ENCODE results near the gene SUV39H2.

The SUV39H2 gene

GRCh38 chr10:14878266-14879123 is at the start of gene SUV39H2:
SUV39H2 (plus strand) TSS chr10:14878866; CDS start chr10:14878889, 23 bp downstream.
- peak; percentile 100 for DNase-seq (ENCODE audit: low spot score)
- in situ Hi-C loops (cut with MboI; ENCODE audit: low sequenced_read_pairs, unreplicated experiment): no loop called here
- TF ChIP-seq, protein P1, sequence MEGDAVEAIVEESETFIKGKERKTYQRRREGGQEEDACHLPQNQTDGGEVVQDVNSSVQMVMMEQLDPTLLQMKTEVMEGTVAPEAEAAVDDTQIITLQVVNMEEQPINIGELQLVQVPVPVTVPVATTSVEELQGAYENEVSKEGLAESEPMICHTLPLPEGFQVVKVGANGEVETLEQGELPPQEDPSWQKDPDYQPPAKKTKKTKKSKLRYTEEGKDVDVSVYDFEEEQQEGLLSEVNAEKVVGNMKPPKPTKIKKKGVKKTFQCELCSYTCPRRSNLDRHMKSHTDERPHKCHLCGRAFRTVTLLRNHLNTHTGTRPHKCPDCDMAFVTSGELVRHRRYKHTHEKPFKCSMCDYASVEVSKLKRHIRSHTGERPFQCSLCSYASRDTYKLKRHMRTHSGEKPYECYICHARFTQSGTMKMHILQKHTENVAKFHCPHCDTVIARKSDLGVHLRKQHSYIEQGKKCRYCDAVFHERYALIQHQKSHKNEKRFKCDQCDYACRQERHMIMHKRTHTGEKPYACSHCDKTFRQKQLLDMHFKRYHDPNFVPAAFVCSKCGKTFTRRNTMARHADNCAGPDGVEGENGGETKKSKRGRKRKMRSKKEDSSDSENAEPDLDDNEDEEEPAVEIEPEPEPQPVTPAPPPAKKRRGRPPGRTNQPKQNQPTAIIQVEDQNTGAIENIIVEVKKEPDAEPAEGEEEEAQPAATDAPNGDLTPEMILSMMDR (IDR thresholded peaks at IDR 0.05; ENCODE audit: borderline replicate concordance, control extremely low read depth, extremely low read depth, insufficient read depth, missing control alignments): no peak

- TF ChIP-seq, protein P1 (IDR thresholded peaks at IDR 0.05; ENCODE audit: borderline replicate concordance, control extremely low read depth, extremely low read depth, insufficient read depth, missing control alignments): no peak
- in situ Hi-C loops (cut with MboI; ENCODE audit: low sequenced_read_pairs, unreplicated experiment): no loop called here
- no peak for DNase-seq (ENCODE audit: low spot score)
Observed at GRCh38 chr10:14833106-14833505, 45.6 kb upstream of the SUV39H2 start.

GRCh38 chr10:14836208-14836607 is 42.5 kb upstream of the SUV39H2 start:
- in situ Hi-C loops (cut with MboI; ENCODE audit: low sequenced_read_pairs, unreplicated experiment): no loop called here
- no peak for DNase-seq (ENCODE audit: low spot score)
- TF ChIP-seq, protein P1 (IDR thresholded peaks at IDR 0.05; ENCODE audit: borderline replicate concordance, control extremely low read depth, extremely low read depth, insufficient read depth, missing control alignments): no peak

- in situ Hi-C loops (cut with MboI; ENCODE audit: low sequenced_read_pairs, unreplicated experiment): no loop called here
- TF ChIP-seq, protein P1 (IDR thresholded peaks at IDR 0.05; ENCODE audit: borderline replicate concordance, control extremely low read depth, extremely low read depth, insufficient read depth, missing control alignments): no peak
- DNase-seq (ENCODE audit: low spot score): no peak
Observed at GRCh38 chr10:14837003-14837756, 41.5 kb upstream of the SUV39H2 start.

GRCh38 chr10:14837757-14838581 is 40.7 kb upstream of the SUV39H2 start, which contains the start of the genes CDNF, HSPA14 and MSANTD7:
CDNF (minus strand) TSS chr10:14838037; CDS start chr10:14837946, 91 bp downstream.
HSPA14 (plus strand) TSS chr10:14838306; CDS start chr10:14838403, 97 bp downstream.
MSANTD7 (plus strand) TSS chr10:14838306; CDS start chr10:14842285, 3,979 bp downstream.
- peak; percentile 99 for DNase-seq (ENCODE audit: low spot score)
- TF ChIP-seq, protein P1 (IDR thresholded peaks at IDR 0.05; ENCODE audit: borderline replicate concordance, control extremely low read depth, extremely low read depth, insufficient read depth, missing control alignments): no peak
- in situ Hi-C loops (cut with MboI; ENCODE audit: low sequenced_read_pairs, unreplicated experiment): no loop called here

Measured in GM13976 (cell line).